Hepatocyte (in vitro differentiated cells): Measurements from ENCODE around the gene ITIH1.

Experiments used
- EZH2 ChIP-seq: fragments of 200-600 bp; sonication (generic); IDR thresholded peaks from 2 replicates; pipeline ENCODE4 v1.6.1; 2016; ENCODE audit warnings: antibody characterized with exemption, mild to moderate bottlenecking, borderline replicate concordance
- TF ChIP-seq, protein P1 (sequence below): fragments of 200-600 bp; sonication (generic); IDR thresholded peaks from 2 replicates; pipeline ENCODE4 v1.5.1; 2016; ENCODE audit warnings: antibody characterized with exemption, mild to moderate bottlenecking; ENCODE audit not compliant: poor library complexity

DNA sequence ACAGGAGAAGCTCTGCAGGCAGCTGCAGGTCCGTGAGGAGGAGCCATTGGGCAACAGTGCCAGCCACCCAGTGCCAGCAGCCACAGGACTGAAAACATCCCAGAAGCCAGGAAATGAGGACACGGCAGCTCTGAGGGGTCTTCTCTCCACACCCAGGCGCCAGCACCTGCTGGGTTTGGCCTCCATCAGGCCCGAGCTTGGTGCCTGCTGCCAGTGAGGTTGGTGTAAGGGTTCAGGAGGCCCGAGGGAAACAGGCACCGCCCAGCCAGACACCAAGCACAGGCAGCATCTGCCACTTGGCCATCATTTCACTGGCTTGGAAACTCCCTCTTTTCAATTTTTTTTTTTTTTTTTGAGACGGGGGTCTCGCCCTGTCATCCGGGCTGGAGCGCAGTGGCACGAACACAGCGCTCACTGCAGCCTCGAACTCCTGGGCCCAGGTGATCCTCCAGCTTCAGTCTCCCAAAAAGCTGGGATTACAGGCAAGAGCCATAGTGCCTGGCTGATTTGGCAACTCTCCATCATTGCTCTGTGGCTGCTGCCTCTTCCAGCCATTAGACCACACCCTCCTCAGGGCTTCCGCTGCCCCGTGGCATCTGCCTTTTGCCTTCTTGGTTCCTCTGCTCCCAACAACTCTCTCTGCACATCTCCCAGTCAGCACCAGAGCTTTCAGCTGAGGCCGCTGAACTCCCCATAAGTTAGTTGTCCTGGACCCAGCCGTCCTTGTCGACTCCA is 15.7 kb downstream of the ITIH1 start:
- TF ChIP-seq, protein P1, sequence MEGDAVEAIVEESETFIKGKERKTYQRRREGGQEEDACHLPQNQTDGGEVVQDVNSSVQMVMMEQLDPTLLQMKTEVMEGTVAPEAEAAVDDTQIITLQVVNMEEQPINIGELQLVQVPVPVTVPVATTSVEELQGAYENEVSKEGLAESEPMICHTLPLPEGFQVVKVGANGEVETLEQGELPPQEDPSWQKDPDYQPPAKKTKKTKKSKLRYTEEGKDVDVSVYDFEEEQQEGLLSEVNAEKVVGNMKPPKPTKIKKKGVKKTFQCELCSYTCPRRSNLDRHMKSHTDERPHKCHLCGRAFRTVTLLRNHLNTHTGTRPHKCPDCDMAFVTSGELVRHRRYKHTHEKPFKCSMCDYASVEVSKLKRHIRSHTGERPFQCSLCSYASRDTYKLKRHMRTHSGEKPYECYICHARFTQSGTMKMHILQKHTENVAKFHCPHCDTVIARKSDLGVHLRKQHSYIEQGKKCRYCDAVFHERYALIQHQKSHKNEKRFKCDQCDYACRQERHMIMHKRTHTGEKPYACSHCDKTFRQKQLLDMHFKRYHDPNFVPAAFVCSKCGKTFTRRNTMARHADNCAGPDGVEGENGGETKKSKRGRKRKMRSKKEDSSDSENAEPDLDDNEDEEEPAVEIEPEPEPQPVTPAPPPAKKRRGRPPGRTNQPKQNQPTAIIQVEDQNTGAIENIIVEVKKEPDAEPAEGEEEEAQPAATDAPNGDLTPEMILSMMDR = no peak
- TF ChIP-seq EZH2 = no peak
